Inflammatory macrophage treated with lipopolysaccharide for 4 hours (primary cell): ENCODE results near the gene SLC5A9.
"Not testable (repeated sequence)": the region's sequence is repeated elsewhere in the genome, so short reads cannot be mapped to it uniquely, and the experiment has no call there.

Experiments
- DNase-seq: peaks from one replicate; pipeline ENCODE4 v3.0.0-alpha.2; 2020

SLC5A9 gene

DNA sequence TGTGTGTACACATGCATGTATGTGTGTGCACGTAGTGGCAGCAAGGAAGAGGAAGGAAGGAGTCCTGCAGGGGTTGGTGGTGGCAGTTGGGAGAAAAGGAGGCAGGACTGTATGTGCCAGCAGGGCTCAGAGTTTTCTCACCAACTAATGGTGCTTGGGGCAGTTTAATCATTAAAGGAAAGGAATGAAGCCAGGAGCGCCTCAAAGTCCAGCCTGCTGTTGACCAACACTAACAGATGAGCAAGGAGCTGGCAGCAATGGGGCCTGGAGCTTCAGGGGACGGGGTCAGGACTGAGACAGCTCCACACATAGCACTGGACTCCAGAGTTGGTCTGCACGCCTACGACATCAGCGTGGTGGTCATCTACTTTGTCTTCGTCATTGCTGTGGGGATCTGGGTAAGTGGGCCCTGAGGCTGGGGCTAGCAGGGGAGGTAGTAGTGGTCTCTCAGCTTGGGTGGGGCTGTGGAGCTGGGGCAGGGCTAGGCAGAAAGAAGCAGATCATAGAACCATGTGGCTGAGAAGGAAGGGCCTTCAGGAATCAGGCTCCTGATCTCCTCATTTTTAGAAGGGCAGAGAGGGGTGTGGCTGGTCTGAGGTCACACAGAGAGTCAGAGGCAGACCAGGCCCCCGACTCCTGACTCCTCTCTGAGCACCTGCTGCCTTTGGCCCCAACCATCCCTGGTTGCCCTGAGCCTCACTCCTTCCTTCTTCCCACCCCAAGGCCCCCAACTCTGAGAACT lies at the start of gene SLC5A9:
Gene SLC5A9 (plus strand): TSS at position 216 of the 742 bp plus-strand sequence. CDS start 21 bp downstream, at position 237.
- no peak for DNase-seq

DNA sequence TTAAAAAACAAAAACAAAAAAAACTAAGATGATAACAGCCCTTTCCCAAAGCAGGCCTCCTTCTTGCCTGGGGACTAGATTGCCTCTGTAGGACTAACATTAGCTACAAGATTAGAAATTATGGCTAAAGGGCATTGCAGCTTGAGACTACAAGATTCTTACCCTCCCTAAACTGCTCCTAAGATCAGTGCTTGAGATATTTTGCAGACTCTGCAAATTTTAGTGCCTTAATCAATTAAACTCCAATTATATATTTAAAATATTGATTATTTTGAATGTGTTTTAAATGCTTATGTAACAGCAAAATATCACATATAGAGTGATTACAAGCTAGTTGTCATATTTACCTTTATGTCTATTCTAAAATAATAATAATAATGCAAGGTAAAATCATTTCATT lies 47.4 kb upstream of the SLC5A9 start:
- no peak for DNase-seq

DNA sequence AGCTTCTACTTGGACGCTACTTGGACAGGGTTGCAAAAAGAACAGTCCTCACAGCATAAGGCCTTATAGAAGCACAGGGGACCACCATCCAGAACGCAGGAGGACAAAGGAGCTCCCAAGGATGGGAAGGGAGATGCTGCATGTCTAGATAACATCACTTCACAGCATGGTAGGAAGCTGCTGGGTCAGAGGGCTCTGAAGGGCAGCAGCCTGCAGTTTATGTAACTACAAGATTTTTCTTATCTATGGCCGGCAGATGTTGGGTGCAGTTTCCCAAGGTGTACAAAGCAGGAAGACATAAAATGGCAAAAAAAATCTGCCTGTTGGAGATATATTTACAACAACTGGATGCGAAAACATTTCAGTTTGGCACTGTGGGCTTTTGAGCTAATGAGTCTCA lies 45.3 kb upstream of the SLC5A9 start:
- no peak for DNase-seq

DNA sequence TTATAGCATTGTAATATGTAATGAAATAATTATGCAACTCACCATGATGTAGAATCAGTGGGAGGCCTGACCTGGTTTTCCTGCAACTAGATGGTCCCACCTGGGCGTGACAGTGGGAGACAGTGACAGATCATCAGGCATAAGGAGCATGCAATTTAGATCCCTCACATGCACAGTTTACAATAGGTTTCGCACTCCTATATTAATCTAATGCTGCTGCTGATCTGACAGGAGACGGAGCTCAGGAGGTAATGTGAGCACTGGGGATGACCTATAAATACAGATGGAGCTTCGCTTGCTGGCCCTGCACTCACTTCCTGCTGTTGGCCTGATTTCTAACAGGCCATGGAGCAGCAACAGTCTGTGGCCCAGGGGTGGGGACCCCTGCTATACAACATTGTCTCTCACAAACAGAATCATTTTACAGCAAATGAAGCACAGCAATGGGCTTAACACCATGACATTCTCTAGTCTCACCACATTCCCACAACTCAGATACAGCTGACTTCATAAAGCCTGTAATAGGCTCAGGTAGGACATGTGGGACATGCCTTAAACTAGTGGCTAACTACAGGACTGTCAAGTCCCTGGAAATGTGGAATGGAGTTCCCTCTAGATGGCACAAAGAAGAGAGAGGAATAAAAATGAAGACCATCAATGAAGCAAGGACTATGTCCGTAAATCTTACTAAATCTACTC lies 40.7 kb upstream of the SLC5A9 start:
- DNase-seq = no peak

DNA sequence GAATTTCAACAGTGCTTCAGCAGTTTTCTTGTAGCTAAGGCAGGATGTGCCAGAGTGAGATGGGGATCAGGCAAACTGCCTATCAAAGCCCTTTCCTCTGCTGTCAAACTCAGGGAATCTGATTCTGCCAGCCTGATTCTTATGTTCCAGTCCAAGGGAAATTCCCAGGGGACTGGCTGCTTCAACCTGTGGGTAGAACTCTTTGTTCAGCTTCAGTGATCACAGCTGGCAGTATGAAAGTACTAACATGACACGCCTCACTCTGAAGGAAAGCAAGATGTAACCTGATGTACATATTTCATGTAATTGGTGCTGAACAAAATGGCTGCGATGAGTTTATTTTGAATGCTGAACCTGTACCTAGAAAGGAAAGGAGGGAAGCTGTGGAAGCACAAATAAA lies 40.1 kb upstream of the SLC5A9 start:
- DNase-seq = no peak

DNA sequence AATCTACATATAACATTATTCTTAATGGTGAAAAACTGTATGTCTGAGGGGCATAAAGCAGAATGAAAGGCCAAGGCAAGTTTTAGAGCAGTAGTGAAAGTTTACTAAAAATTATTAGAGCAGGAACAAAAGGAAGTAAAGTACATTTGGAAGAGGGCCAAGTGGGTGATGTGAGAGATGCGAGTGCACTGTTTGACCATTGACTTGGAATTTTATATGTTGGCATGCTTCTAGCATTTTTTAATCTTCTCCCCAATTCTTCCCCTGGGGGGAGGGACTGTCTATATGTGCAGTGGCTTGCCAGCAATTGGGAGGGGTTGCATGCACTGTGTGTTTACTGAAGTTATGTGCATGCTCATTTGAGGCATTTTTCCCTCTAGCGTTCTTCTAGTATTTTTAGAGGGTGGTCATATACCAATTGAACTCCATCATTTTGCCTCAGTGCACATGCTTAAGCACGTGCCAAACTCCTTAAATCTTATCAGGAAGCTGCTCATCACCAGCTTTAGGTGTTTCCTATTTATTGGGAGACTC lies 36.1 kb upstream of the SLC5A9 start:
- no peak for DNase-seq

DNA sequence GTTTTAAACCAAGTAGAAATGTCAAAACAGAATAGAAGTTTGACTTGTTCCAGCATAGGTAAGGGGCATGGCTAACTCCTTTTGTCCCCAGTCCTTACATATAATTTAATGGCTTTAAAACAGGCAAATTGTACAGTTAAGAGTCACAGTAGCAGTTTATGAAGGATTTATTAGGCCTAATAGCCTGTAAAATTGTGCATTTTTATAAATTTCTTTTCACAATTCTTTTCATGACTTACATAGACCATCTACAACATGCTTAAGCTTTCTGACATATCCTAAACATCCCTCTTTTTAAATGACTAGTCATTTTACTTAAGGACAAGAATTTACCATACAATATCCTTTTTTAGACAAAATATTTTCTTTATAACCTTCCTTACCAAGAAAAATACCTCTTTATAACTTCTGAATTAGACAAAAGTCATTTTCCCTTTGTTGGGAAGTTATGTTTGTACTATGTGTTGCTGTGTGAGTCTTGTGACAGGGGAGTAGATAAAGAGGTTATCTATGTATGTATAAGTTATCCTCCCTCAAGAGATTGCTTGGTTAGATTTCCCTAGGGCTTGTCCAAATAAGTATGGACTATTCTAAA lies 34.5 kb upstream of the SLC5A9 start:
- DNase-seq = no peak

DNA sequence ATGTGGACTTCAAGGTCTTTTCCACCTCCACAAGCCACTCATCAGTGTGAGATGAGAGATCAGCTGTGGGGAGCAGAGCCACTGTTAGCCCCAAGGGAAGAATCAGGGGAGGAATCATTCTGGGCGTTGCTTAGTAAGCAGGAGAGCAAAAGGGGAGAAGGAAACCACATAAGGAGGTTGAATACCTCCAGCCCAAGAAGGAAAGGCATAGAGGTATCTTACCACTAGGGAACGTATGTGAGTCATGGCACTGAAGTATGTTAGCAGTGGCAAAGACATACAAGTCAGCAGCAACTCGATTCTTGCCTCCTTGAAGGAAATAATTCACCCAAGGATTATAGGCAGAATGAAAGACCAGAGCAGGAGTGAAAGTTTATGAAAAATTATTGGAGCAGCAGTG lies 31.6 kb upstream of the SLC5A9 start:
- DNase-seq = no peak

DNA sequence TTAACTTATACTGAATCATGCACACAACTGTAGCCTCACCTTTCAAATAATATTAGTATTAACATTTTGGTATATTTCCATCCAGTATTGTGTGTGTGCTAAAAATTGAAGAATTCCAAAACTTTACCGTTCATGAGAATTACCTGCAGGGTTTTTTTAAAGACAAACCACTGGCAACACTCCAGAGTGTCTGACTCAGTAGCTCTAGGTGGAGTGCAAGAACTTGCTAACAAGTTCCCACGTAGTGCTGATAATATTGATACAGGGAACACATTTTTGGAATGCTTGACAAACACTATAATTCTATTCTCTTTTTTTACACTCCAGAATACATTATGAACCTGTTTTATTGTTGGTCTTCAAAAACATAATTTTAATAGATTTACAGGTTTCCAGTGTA lies 27.7 kb upstream of the SLC5A9 start:
- no peak for DNase-seq

DNA sequence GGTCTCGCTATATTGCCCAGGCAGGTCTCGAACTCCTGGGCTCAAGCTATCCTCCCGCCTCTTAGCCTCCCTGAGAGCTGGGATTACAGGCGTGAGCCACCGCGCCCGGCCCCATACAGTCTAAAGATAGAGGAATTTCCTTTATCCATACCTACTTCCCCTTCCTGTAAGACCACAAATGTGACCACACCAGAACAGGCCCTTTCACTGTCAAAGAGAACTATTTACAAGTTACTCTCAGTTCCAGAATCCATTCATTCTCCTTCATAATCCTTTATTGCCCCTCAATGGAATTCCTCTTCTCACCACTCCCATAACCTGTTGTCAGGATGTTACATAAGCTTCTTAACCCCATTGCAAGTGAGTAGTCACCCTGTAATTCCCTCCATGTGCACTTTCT lies 26.3 kb upstream of the SLC5A9 start:
- DNase-seq = peak; percentile 60

DNA sequence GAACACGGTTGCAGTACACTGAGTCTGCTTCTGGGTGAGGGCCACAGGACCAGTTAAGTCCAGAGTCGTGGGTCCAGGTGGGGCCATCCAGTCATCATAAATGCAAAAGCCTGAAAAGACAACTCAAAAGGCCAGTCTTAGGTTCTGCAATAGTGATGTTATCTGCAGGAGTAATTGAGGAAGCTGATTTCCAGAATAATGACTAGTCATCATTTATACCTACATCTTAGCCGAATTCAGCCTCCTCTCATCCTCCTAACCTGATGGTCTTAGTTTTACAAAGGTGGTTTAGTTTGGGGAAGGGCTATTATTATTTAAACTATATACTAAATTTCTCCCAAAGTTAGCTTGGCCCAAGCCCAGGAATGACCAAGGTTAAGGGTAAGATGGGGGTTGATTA lies 23.5 kb upstream of the SLC5A9 start:
- DNase-seq = peak; percentile 9

DNA sequence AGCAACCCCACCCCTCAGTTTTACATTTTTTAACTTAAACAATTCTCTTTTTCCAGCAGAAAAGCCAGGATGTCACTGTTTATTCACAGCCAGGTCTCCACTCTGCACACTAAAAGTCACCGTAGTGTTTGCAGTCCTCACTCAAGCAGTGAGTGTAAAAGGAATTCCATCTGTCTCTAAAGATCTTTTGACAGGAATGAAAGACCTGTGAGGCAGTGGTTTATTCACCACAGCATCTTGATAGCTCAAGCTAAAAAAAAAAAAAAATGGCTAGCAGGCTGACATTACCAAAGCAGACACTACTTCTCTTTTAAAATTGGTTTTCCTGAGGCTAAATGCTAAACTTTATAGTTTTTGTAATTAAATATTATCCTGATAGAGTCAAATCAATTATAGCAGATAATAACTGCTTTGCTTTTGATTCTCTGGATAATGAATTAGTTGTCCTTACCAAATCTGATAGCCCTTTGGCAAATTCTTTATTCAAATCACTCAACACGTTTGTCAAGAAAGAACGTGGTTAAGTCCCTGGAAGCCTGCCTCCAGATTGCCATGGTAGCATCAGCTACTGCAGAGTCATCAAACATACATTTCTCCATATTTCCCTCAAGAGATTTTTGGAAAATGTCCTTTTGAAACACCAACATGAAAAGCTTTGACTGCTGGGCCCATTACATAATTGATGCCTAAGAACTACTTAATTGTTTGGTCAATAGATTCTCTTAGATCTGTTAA lies 22.2 kb upstream of the SLC5A9 start:
- DNase-seq = no peak

DNA sequence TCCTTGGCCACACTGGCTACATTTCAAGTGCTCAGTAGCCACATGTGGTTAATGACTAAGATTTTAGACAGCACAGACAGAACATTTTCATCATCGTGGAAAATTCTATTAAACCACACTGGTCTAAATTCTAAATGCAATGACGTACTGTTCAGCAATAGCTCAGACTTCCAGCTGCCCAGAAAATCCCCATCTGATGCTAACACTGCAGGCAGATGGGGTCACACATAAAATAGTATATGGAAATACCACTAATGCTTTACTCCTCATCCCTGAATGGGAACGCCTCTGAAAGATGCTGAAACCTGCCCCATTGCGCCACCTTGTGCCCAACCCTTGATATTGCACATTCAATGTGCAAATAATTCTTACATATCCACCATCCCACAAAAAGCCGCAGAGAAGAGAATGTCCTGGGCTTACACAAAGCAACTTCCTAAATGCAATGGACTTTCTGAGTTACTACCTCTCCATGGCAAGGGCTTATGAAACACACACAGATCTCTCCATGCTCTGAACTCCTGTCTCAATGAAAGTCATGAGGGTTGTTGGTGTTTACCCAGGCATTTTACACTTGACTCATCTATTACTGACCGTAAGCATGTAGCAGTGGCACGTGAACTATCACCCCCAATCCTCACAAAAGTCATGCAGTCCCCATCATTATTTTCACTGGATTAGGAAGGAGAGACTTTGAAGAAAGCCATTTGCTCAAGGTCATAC lies 20.3 kb upstream of the SLC5A9 start:
- DNase-seq = peak; percentile 83

DNA sequence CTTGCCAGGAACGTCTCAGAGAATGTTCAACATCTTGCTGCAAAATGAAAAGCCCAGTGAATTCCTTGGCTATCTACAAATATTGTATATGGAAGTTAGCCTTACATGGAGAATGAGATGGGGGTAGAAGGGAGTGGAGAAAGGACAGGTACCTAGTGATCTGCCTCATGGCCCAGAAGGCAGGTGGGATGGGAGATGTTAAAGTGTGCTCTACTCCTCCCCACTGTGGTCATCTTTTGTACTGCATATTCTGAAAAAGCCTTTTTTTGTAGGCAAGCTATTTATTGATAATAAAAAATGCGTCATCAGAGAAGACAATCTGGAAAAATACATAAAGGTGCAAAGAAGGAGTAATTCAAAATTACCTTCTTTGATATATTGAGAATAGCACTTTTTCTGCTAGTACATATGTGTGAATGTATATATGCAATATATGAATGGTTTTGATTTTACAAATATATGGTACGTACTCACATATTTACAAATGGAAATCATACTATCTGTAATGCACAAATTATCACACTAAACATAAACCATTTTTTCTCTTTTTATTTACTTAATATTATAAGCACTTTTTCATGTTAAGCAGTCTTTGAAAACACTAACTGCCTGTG lies 19.1 kb upstream of the SLC5A9 start:
- peak; percentile 31 for DNase-seq

DNA sequence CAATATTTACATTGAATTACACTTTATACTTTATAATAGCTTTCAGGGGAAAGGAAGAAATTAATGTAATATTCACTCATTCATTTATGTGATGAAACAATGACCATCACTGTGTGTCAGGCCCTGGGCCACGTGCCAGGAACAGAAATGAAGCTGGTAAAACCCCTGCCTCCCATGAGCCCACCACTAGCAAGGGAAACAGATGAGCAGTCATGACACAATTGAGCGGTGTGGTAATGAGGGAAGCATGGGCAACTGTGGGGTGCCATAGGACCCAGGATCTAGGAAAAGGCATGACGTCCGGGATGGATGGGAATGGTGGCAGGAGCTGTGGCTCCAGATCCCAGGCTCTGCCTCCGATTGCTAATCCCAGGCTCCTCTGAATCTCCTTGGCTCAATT lies 17.0 kb upstream of the SLC5A9 start:
- DNase-seq = peak; percentile 20

DNA sequence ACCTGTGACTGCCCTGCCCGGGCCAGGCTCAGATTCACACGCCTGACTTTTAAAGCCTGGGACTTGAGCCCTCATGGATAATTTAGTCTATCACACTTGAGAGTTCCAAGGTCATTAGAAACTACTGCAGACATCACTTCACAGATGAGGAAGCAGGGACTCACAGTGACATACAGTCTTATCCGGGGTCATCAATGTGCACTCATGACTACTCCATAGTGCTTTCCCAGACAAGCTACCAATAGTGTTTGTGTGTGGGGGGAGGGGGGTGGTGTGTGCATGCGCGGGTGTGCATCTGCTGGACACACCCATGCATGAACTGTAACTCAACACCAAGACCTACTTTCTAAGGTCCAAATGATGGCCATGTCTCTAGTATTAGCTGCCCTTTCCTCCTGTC lies 16.1 kb upstream of the SLC5A9 start:
- no peak for DNase-seq

DNA sequence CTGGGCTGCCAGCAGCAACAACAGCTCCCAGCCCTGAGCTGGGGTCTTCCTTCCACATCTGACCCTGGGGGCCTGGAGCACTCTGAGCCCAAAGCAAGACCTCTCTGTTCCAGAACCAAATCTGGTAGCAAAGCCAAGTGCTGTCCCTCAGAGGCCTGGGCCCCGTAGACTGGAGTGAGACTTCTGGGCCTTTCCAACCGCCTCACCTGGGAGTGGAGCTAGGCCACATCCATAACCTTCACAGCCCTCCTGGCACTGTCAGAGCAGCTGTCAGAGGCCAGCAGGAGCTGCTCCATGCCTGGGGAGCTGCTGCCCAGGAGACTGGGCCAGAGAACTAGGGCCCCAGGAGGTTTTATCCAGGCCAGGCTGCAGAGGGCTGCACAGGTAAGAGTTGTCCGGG lies 15.4 kb upstream of the SLC5A9 start:
- no peak for DNase-seq

DNA sequence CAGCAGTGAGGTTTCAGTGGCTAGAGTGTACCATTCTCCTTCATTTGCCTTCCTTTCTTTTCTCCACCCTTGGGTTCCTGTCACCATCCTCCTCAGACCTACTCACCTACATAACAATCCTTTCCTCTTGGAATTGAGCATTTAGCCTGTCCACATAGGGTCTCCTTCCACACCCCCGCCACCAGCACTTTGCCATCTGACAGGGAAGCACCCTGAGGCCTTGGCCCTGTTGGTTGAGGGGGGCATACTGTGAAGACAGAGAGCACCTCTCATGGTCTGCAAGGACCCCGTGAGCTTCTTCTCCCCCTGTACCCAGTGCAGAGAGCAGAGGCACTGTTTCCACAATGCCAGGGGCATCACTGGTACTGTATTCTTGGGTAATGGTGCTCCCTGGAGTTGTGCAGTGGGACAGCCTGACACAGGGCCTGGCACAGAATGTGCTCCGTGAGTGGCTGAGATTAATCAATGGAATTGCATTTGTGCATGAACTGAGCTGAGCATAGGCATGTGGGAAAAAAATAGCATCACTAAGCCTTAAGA lies 14.9 kb upstream of the SLC5A9 start:
- DNase-seq = no peak

DNA sequence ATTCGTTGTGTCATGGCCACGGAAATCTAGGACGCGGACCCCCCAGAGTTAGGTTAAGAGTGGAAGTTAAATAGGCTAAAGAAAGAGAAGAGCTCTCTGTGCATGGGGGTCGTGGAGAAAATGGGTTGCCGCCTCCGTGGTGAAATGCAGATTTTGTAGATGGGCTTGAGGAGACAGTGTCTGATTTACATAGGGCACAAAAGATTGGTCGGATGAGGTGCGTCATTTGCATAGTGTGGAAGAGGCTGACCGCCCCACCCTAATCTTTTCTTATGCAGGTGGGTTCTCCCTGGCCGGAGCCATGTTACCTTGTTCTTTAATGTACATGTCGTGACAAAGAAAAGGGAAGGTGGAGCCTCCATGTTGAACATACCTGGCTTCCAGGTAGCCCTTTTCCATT lies 14.3 kb upstream of the SLC5A9 start:
- no peak for DNase-seq

DNA sequence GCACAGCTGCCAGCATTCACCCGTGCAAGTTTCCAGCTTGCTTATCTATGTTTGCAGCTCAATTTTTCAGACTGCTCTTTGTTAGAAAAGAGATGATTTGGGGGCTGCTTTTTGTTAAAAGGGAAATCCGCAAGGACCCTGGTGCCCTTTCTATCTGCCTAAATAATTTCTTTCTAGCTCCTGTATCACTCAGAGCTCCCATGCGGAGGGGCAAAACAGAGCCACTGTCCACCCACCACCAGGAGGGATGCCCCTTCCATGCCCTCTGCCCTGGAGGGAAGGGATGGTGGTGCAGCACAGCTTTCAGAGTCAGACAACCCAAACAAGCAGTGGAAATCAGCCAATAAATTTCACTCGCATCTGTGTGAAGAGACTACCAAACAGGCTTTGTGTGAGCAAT lies 13.9 kb upstream of the SLC5A9 start:
- no peak for DNase-seq

DNA sequence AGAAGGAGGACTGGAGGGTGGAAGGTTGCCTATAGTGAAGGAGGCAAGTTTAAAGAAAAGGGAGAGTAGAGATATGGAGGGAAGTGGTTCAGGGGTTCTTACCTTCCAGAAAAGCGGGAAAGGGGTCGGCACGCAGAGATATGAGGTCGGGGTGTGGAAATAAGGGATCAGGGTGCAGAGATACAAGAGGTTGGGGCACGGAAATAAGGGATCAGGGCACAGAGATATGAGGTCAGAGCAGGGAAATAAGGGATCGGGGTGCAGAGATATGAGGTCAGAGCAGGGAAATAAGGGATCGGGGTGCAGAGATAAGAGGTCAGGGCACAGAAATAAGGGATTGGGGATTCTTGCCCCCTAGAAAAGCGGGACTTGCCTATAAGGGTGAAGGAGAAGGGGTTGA lies 9.1 kb upstream of the SLC5A9 start:
- not testable (repeated sequence) for DNase-seq

DNA sequence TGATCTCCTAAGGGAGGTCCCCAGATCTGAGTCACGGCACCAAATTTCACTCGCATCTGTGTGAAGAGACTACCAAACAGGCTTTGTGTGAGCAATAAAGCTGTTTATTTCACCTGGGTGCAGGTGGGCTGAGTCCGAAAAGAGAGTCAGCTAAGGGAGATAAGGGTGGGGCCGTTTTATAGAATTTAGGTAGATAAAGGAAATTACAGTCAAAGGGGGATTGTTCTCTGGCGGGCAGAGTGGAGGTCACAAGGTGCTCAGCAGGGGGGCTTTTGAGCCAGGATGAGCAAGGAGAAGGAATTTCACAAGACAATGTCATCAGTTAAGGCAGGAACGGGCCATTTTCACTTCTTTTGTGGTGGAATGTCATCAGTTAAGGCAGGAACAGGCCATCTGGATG lies 8.2 kb upstream of the SLC5A9 start:
- not testable (repeated sequence) for DNase-seq
